ENCODE results near the gene SELENOT. TPM values are rescaled to one million over a fixed set of nuclear protein-coding genes. Genes with fewer than 3 reads are reported as not detected.
A peak's percentile ranks its signal among the peaks of the same experiment; 100 is the strongest.

The SELENOT gene
- polyA plus RNA-seq, 3 donors: 210 to 549 (median 492) TPM

- H3K4me3 Mint-ChIP-seq: no peak overlapping the region
- H3K79me2 ChIP-seq (ENCODE audit: insufficient read depth, low read length): no peaks in the 10 kb centered on the region
These were observed 9.0 kb upstream of the SELENOT start for GRCh38 chr3:150594150-150594549.

GRCh38 chr3:150597646-150598045, 5.5 kb upstream of the SELENOT start:
- H3K36me3 ChIP-seq (replicated peaks in 1 of 2; ENCODE audit: control insufficient read depth in 1 of 2, insufficient read depth in 2 of 2, low read length in 2 of 2): no peaks in the 10 kb centered on the region
- no peak overlapping the region for H3K4me3 Mint-ChIP-seq
- WGBS (ENCODE audit: insufficient coverage): 100% methylated on average over 2 of the region's 4 CpGs
- H3K4me1 Mint-ChIP-seq: peaks cover 7% of the 10 kb centered on the region
- no peak overlapping the region for H3K4me3 ChIP-seq (replicated peaks in 1 of 3; ENCODE audit: low read depth in 2 of 3, low read length in 3 of 3)
- H2AFZ ChIP-seq (ENCODE audit: insufficient read depth, low read depth, low read length, poor library complexity, severe bottlenecking): no peak overlapping the region
- H4K20me1 ChIP-seq (ENCODE audit: insufficient read depth, low read length): no peaks in the 10 kb centered on the region
- H3K36me3 Mint-ChIP-seq: no peaks in the 10 kb centered on the region
- H3K4me1 ChIP-seq (ENCODE audit: control insufficient read depth in 1 of 2, insufficient read depth in 2 of 2, low read length in 2 of 2): peaks cover 4 to 5% of the 10 kb centered on the region in 2 donors
- peaks cover 0 to 2% (median 1%) of the 10 kb centered on the region in 3 donors for H3K27me3 Mint-ChIP-seq (ENCODE audit: low read depth in 3 of 3)
- no peaks in the 10 kb centered on the region for H3K9me3 Mint-ChIP-seq
- H3K79me2 ChIP-seq (ENCODE audit: insufficient read depth, low read length): peaks cover 6% of the 10 kb centered on the region
- H3K27me3 ChIP-seq (ENCODE audit: control insufficient read depth in 2 of 2, insufficient read depth in 2 of 2, low read length in 2 of 2): no peaks in the 10 kb centered on the region
- H3K4me2 ChIP-seq (replicated peaks; ENCODE audit: extremely low read depth, low read length, poor library complexity, severe bottlenecking): no peak overlapping the region
- DNase-seq: no peak
- H3K9me3 ChIP-seq (replicated peaks in 1 of 2; ENCODE audit: control insufficient read depth in 1 of 2, insufficient read depth in 1 of 2, low read length in 2 of 2): no peaks in the 10 kb centered on the region
- no peak overlapping the region for H3K27ac Mint-ChIP-seq
- H3K9ac ChIP-seq (ENCODE audit: insufficient read depth, low read length, poor library complexity, severe bottlenecking): no peak overlapping the region
- H3K27ac ChIP-seq (ENCODE audit: low read depth in 1 of 2, low read length in 2 of 2): no peak overlapping the region
- intact Hi-C loops (cut with micrococcal nuclease): no loop called here
- no peak for TF ChIP-seq CTCF (IDR thresholded peaks at IDR 0.05)

More at GRCh38 chr3:150594150-150594549, 9.0 kb upstream of the SELENOT start:
- Histone ChIP-seq H3K4me2 (replicated peaks; ENCODE audit: extremely low read depth, low read length, poor library complexity, severe bottlenecking) (no peak overlapping the region), H3K9me3 (replicated peaks in 1 of 2; ENCODE audit: control insufficient read depth in 1 of 2, insufficient read depth in 1 of 2, low read length in 2 of 2) (no peaks in the 10 kb centered on the region), H3K4me3 (replicated peaks in 1 of 3; ENCODE audit: low read depth in 2 of 3, low read length in 3 of 3) (no peak overlapping the region), H3K36me3 (replicated peaks in 1 of 2; ENCODE audit: control insufficient read depth in 1 of 2, insufficient read depth in 2 of 2, low read length in 2 of 2) (no peaks in the 10 kb centered on the region), H3K4me1 (ENCODE audit: control insufficient read depth in 1 of 2, insufficient read depth in 2 of 2, low read length in 2 of 2) (no peaks in the 10 kb centered on the region), H2AFZ (ENCODE audit: insufficient read depth, low read depth, low read length, poor library complexity, severe bottlenecking) (no peak overlapping the region), H3K9ac (ENCODE audit: insufficient read depth, low read length, poor library complexity, severe bottlenecking) (no peak overlapping the region), H3K27me3 (ENCODE audit: control insufficient read depth in 2 of 2, insufficient read depth in 2 of 2, low read length in 2 of 2) (no peaks in the 10 kb centered on the region), H3K27ac (ENCODE audit: low read depth in 1 of 2, low read length in 2 of 2) (no peak overlapping the region), H4K20me1 (ENCODE audit: insufficient read depth, low read length) (no peaks in the 10 kb centered on the region)
- no peak for TF ChIP-seq CTCF (IDR thresholded peaks at IDR 0.05)
- no peaks in the 10 kb centered on the region for H3K4me1 Mint-ChIP-seq
- intact Hi-C loops (cut with micrococcal nuclease): no loop called here
- peaks cover 0 to 1% (median 0%) of the 10 kb centered on the region in 3 donors for H3K27me3 Mint-ChIP-seq (ENCODE audit: low read depth in 3 of 3)
- no CpG with 5 or more reads among the region's 4 CpGs for WGBS (ENCODE audit: insufficient coverage)
- no peaks in the 10 kb centered on the region for H3K36me3 Mint-ChIP-seq
- no peaks in the 10 kb centered on the region for H3K9me3 Mint-ChIP-seq
- no peak overlapping the region for H3K27ac Mint-ChIP-seq
- peak in 1 of 3 donors; percentile 16 for DNase-seq
